ENCODE data around the gene VWA3B. TPM values are rescaled to one million over a fixed set of nuclear protein-coding genes. Genes with fewer than 3 reads are reported as not detected.

The VWA3B gene
- polyA plus RNA-seq, 1 donor (not counting 4 experiments of a cell fraction or from before 2014, with no cell fraction given) = not detected

- Histone ChIP-seq H3K27me3 (ENCODE audit: control insufficient read depth, extremely low read depth, insufficient read depth, low read length) (peaks cover 8% of the 10 kb centered on the region), H4K20me1 (ENCODE audit: control insufficient read depth, extremely low read depth, insufficient read depth, low read length) (no peaks in the 10 kb centered on the region), H3K79me2 (ENCODE audit: control insufficient read depth, insufficient read depth, low read length) (no peaks in the 10 kb centered on the region), H3K4me2 (ENCODE audit: control insufficient read depth, extremely low read depth, insufficient read depth, low read depth, low read length) (no peak overlapping the region), H3K9me1 (ENCODE audit: control insufficient read depth, extremely low read depth, insufficient read depth, low read length) (no peaks in the 10 kb centered on the region), H3K9me3 (ENCODE audit: control insufficient read depth, low read depth, low read length) (no peaks in the 10 kb centered on the region), H3K9ac (ENCODE audit: control insufficient read depth, extremely low read depth, insufficient read depth, low read length) (no peak overlapping the region), H3K27ac (ENCODE audit: control insufficient read depth, insufficient read depth, low read length) (no peak overlapping the region), H2AFZ (ENCODE audit: control insufficient read depth, low read length) (no peak overlapping the region), H3K4me1 (ENCODE audit: control insufficient read depth, extremely low read depth, insufficient read depth, low read length) (no peaks in the 10 kb centered on the region), H3K36me3 (ENCODE audit: control insufficient read depth in 2 of 2, extremely low read depth in 1 of 2, insufficient read depth in 2 of 2, low read length in 2 of 2) (no peaks in the 10 kb centered on the region), H3K4me3 (ENCODE audit: control insufficient read depth in 2 of 3, extremely low read depth in 1 of 3, insufficient read depth in 2 of 3, low read depth in 1 of 3, low read length in 3 of 3) (no peak overlapping the region)
- DNase-seq (ENCODE audit: low read depth, low spot score) (no peak), FAIRE-seq (no peak)
- TF ChIP-seq CTCF (optimal IDR thresholded peaks at IDR 0.05 in 1 of 3, IDR thresholded peaks at IDR 0.05 in 1 of 3, conservative IDR thresholded peaks at IDR 0.05 in 1 of 3; ENCODE audit: extremely low read depth in 1 of 3, insufficient read depth in 2 of 3, low read length in 3 of 3) (no peak), EZH2 (IDR thresholded peaks at IDR 0.05; ENCODE audit: low read length) (no peak)
- dilution Hi-C loops (cut with MboI; ENCODE audit: extremely low pct_ligation_motif_present, low sequenced_read_pairs) = no loop called here
These were observed 208.3 kb downstream of the VWA3B start for GRCh38 chr2:98295275-98295674.

GRCh38 chr2:98295721-98296414, 208.9 kb downstream of the VWA3B start:
- no peak for TF ChIP-seq EZH2 (IDR thresholded peaks at IDR 0.05; ENCODE audit: low read length)
- TF ChIP-seq CTCF (optimal IDR thresholded peaks at IDR 0.05 in 1 of 3, IDR thresholded peaks at IDR 0.05 in 1 of 3, conservative IDR thresholded peaks at IDR 0.05 in 1 of 3; ENCODE audit: extremely low read depth in 1 of 3, insufficient read depth in 2 of 3, low read length in 3 of 3) = no peak
- H3K36me3 ChIP-seq (ENCODE audit: control insufficient read depth in 2 of 2, extremely low read depth in 1 of 2, insufficient read depth in 2 of 2, low read length in 2 of 2) = no peaks in the 10 kb centered on the region
- H3K27me3 ChIP-seq (ENCODE audit: control insufficient read depth, extremely low read depth, insufficient read depth, low read length) = peaks cover 11% of the 10 kb centered on the region
- H3K9ac ChIP-seq (ENCODE audit: control insufficient read depth, extremely low read depth, insufficient read depth, low read length) = no peak overlapping the region
- no peak overlapping the region for H2AFZ ChIP-seq (ENCODE audit: control insufficient read depth, low read length)
- dilution Hi-C loops (cut with MboI; ENCODE audit: extremely low pct_ligation_motif_present, low sequenced_read_pairs) = no loop called here
- DNase-seq (ENCODE audit: low read depth, low spot score) = no peak
- no peaks in the 10 kb centered on the region for H3K4me1 ChIP-seq (ENCODE audit: control insufficient read depth, extremely low read depth, insufficient read depth, low read length)
- H3K4me3 ChIP-seq (ENCODE audit: control insufficient read depth in 2 of 3, extremely low read depth in 1 of 3, insufficient read depth in 2 of 3, low read depth in 1 of 3, low read length in 3 of 3) = no peak overlapping the region
- H4K20me1 ChIP-seq (ENCODE audit: control insufficient read depth, extremely low read depth, insufficient read depth, low read length) = no peaks in the 10 kb centered on the region
- FAIRE-seq = no peak
- no peaks in the 10 kb centered on the region for H3K9me1 ChIP-seq (ENCODE audit: control insufficient read depth, extremely low read depth, insufficient read depth, low read length)
- H3K4me2 ChIP-seq (ENCODE audit: control insufficient read depth, extremely low read depth, insufficient read depth, low read depth, low read length) = no peak overlapping the region
- no peaks in the 10 kb centered on the region for H3K9me3 ChIP-seq (ENCODE audit: control insufficient read depth, low read depth, low read length)
- H3K27ac ChIP-seq (ENCODE audit: control insufficient read depth, insufficient read depth, low read length) = no peak overlapping the region
- no peaks in the 10 kb centered on the region for H3K79me2 ChIP-seq (ENCODE audit: control insufficient read depth, insufficient read depth, low read length)

Data from keratinocyte (primary cell).